A549 (cell line): ENCODE measurements around the gene PLXNC1. TPM values are rescaled to one million over a fixed set of nuclear protein-coding genes. Genes with fewer than 3 reads are reported as not detected.

Source experiments
- ATAC-seq, 2 experiments: fragments of 200-7000 bp in 1 of 2; fragments of >200 bp in 1 of 2; cut with Nextera tagmentation in 1 of 2; cut with Tn5 transposase in 1 of 2; 3 replicates each; pipeline versions ENCODE4 v1.8.0 to v1.9.1; 2018 to 2020; ENCODE audit warnings: mild to moderate bottlenecking in 1 of 2, moderate library complexity in 1 of 2
- CTCF ChIA-PET: fragments of 300-600 bp; sonication (Branson Sonifier 250); formaldehyde crosslinking; extraction: SDS; loops from one replicate; lab custom pipeline; 2021; ENCODE audit warnings: antibody characterized with exemption, inconsistent platforms; lab: Yijun Ruan, JAX
- POLR2A ChIA-PET: fragments of 350-600 bp; formaldehyde crosslinking; extraction: SDS; loops from one replicate; lab custom pipeline; 2021; ENCODE audit warnings: antibody characterized with exemption, inconsistent platforms; lab: Yijun Ruan, JAX
- DNase-seq, 2 experiments: peaks; one replicate each; pipeline versions ENCODE4 v3.0.0 to v3.0.0-alpha.2; 2011 to 2016; ENCODE audit warnings: low read depth in 1 of 2, low spot score in 1 of 2
- FAIRE-seq: peaks from 2 replicates; lab custom pipeline; 2011; peaks lifted over from hg19 to GRCh38; lab: Jason Lieb, UNC
- H3K27ac ChIP-seq, 2 experiments: fragments of >200 bp; sonication (Bioruptor Twin); formaldehyde crosslinking; 3 replicates each; pipeline ENCODE4 v1.5.1; 2016 to 2017
- H3K4me1 ChIP-seq: fragments of >200 bp; sonication (Bioruptor Twin); formaldehyde crosslinking; 3 replicates; pipeline ENCODE4 v1.6.1; 2016
- H3K4me2 ChIP-seq: fragments of >200 bp; sonication (Bioruptor Twin); formaldehyde crosslinking; 3 replicates; pipeline ENCODE4 v1.6.1; 2016
- H3K4me3 ChIP-seq: fragments of >200 bp; sonication (Bioruptor Twin); formaldehyde crosslinking; 3 replicates; pipeline ENCODE4 v1.5.1; 2016
- H3K9me3 ChIP-seq: fragments of >200 bp; sonication (Bioruptor Twin); formaldehyde crosslinking; 3 replicates; pipeline ENCODE4 v1.6.1; 2016
- ATOH8 ChIP-seq: fragments of 250-450 bp; sonication (Bioruptor Pico); IDR thresholded peaks from 2 replicates; pipeline ENCODE4 v1.5.0; 2020; ENCODE audit warnings: low read depth, mild to moderate bottlenecking, moderate library complexity
- BCL3 ChIP-seq: fragments of >200 bp; sonication (Bioruptor Twin); formaldehyde crosslinking; IDR thresholded peaks from 3 replicates; pipeline ENCODE4 v1.6.1; 2016
- CBX2 ChIP-seq: fragments of 200-600 bp; sonication (generic); IDR thresholded peaks from 2 replicates; pipeline ENCODE4 v1.6.1; 2016; ENCODE audit warnings: low read depth, mild to moderate bottlenecking, borderline replicate concordance
- CEBPB ChIP-seq, 2 experiments: fragments of >200 bp in 1 of 2; sonication (Bioruptor Twin) in 1 of 2; formaldehyde crosslinking in 1 of 2; IDR thresholded peaks; 2 replicates each; pipeline ENCODE4 v1.6.1; 2012 to 2016
- CHD4 ChIP-seq: fragments of 200-600 bp; sonication (generic); IDR thresholded peaks from 2 replicates; pipeline ENCODE4 v1.6.1; 2016; ENCODE audit warnings: antibody characterized with exemption, mild to moderate bottlenecking, borderline replicate concordance
- EHF ChIP-seq: fragments of 250-450 bp; sonication (Bioruptor Pico); IDR thresholded peaks from 2 replicates; pipeline ENCODE4 v1.5.0; 2020; ENCODE audit warnings: mild to moderate bottlenecking
- FOSB ChIP-seq: fragments of 250-450 bp; sonication (Bioruptor Pico); IDR thresholded peaks from 2 replicates; pipeline ENCODE4 v1.5.0; 2020; ENCODE audit warnings: mild to moderate bottlenecking, moderate library complexity
- HOXB13 ChIP-seq: fragments of 250-450 bp; sonication (Bioruptor Pico); IDR thresholded peaks from 2 replicates; pipeline ENCODE4 v1.5.0; 2020; ENCODE audit warnings: low read depth, mild to moderate bottlenecking, moderate library complexity
- HOXB5 ChIP-seq: fragments of 250-450 bp; sonication (Bioruptor Pico); IDR thresholded peaks from 2 replicates; pipeline ENCODE4 v1.5.0; 2020; ENCODE audit warnings: mild to moderate bottlenecking, moderate library complexity
- JUN ChIP-seq, 2 experiments: fragments of >200 bp; sonication (Bioruptor Twin); formaldehyde crosslinking; IDR thresholded peaks; 2 replicates in 1 of 2; 3 replicates in 1 of 2; pipeline ENCODE4 v1.6.1; 2016 to 2017
- KDM5A ChIP-seq: fragments of 200-600 bp; sonication (generic); IDR thresholded peaks from 2 replicates; pipeline ENCODE4 v1.6.1; 2016; ENCODE audit warnings: antibody characterized with exemption, mild to moderate bottlenecking
- NR3C1 ChIP-seq: fragments of >200 bp; sonication (Bioruptor Twin); formaldehyde crosslinking; IDR thresholded peaks from 3 replicates; pipeline ENCODE4 v1.6.1; 2017
- PHF8 ChIP-seq: fragments of 200-600 bp; sonication (generic); IDR thresholded peaks from 2 replicates; pipeline ENCODE4 v1.6.1; 2016; ENCODE audit warnings: low read depth, mild to moderate bottlenecking, antibody characterized with exemption, moderate library complexity, borderline replicate concordance
- POLR2A ChIP-seq: IDR thresholded peaks from 2 replicates; pipeline ENCODE4 v1.6.1; 2012; ENCODE audit warnings: mild to moderate bottlenecking, low read length
- POLR2AphosphoS2 ChIP-seq: conservative IDR thresholded peaks from 2 replicates; pipeline ENCODE4 v1.6.1; 2012; ENCODE audit warnings: low read length, improper control_type of control experiment, inconsistent platforms
- RCOR1 ChIP-seq: fragments of 150-350 bp; IDR thresholded peaks from 2 replicates; pipeline ENCODE4 v1.6.1; 2014; ENCODE audit warnings: antibody characterized with exemption, low read length, low read depth
- REST ChIP-seq: fragments of 200-600 bp; sonication (generic); IDR thresholded peaks from 2 replicates; pipeline ENCODE4 v1.6.1; 2016; ENCODE audit warnings: antibody characterized with exemption, mild to moderate bottlenecking, moderate library complexity
- RFX5 ChIP-seq: fragments of 450-650 bp; IDR thresholded peaks from 2 replicates; pipeline ENCODE4 v1.7.1; 2014; ENCODE audit warnings: antibody characterized with exemption, mild to moderate bottlenecking, moderate library complexity
- RNF2 ChIP-seq: fragments of 200-600 bp; sonication (generic); IDR thresholded peaks from 2 replicates; pipeline ENCODE4 v1.6.1; 2016; ENCODE audit warnings: low read depth, mild to moderate bottlenecking, antibody characterized with exemption, moderate library complexity, borderline replicate concordance
- SMC3 ChIP-seq: fragments of >200 bp; sonication (Bioruptor Twin); formaldehyde crosslinking; IDR thresholded peaks from 3 replicates; pipeline ENCODE4 v1.6.1; 2018; ENCODE audit warnings: inconsistent platforms
- TP53 ChIP-seq: fragments of 250-450 bp; sonication (Bioruptor Pico); IDR thresholded peaks from 2 replicates; pipeline ENCODE4 v1.5.0; 2021; ENCODE audit warnings: mild to moderate bottlenecking, moderate library complexity
- USF2 ChIP-seq: fragments of 450-650 bp; IDR thresholded peaks from 2 replicates; pipeline ENCODE4 v1.6.1; 2014; ENCODE audit warnings: antibody characterized with exemption
- ZC3H11A ChIP-seq: fragments of 450-650 bp; IDR thresholded peaks from 2 replicates; pipeline ENCODE4 v1.6.1; 2014; ENCODE audit warnings: antibody characterized with exemption, mild to moderate bottlenecking
- ZFP36 ChIP-seq: fragments of 450-650 bp; IDR thresholded peaks from 2 replicates; pipeline ENCODE4 v1.6.1; 2014; ENCODE audit warnings: borderline replicate concordance; ENCODE audit not compliant: partially characterized antibody
- ZNF302 ChIP-seq: fragments of 250-450 bp; sonication (Bioruptor Pico); IDR thresholded peaks from 2 replicates; pipeline ENCODE4 v1.9.0; 2021; ENCODE audit warnings: inconsistent platforms, mild to moderate bottlenecking, moderate library complexity
- WGBS: methylation state at CpG from one replicate; pipeline ENCODE4 v1.1.6; 2017; ENCODE audit errors: missing lambda C conversion rate; 5-methylcytosine and 5-hydroxymethylcytosine counted together
- polyA plus RNA-seq, 4 experiments: library from polyadenylated mRNA; depleted of rRNA in 3 of 4; stranded (reverse); fragments of >200 nt; fragmentation: RNase III in 1 of 4; extraction: RNeasy Plus Mini Kit Qiagen cat#74134 plus additional on column Dnase treatment in 1 of 4; gene quantifications; 2 replicates in 3 of 4; 3 replicates in 1 of 4; pipeline ENCODE4 v1.2.3, GENCODE V29; 2011 to 2017

The PLXNC1 gene
- polyA plus RNA-seq, 2 of the 4 experiments (the other 2 are of a cell fraction) = 0.12 to 0.50 TPM

GRCh38 chr12:94162108-94162507 is 13.7 kb downstream of the PLXNC1 start:
- Histone ChIP-seq H3K4me2 (no peak overlapping the region), H3K4me1 (no peaks in the 10 kb centered on the region), H3K9me3 (no peaks in the 10 kb centered on the region), H3K27ac (no peak overlapping the region), H3K4me3 (no peak overlapping the region)
- POLR2A ChIA-PET = no interaction called here
- FAIRE-seq (no peak), DNase-seq (no peak), ATAC-seq (no peak)
- TF ChIP-seq RFX5 (no peak), USF2 (no peak), BCL3 (no peak), ZNF302 (CRISPR knock-in tag) (no peak), CHD4 (no peak), ZFP36 (no peak), TP53 (CRISPR knock-in tag) (no peak)
- CTCF ChIA-PET = no interaction called here
- 21% methylated on average over 3 of the region's 3 CpGs for WGBS

GRCh38 chr12:94163850-94164249 is 15.5 kb downstream of the PLXNC1 start:
- Histone ChIP-seq H3K27ac (no peak overlapping the region), H3K4me3 (no peak overlapping the region), H3K4me2 (no peak overlapping the region), H3K4me1 (no peaks in the 10 kb centered on the region), H3K9me3 (no peaks in the 10 kb centered on the region)
- 68% methylated on average over 2 of the region's 2 CpGs for WGBS
- DNase-seq (no peak), FAIRE-seq (no peak), ATAC-seq (no peak)
- ChIA-PET POLR2A (no interaction called here), CTCF (interaction anchor here (1.3 kb wide), 1 partner anchor 15 kb away, joined by 3 read pairs; no protein-coding TSS in a partner anchor)
- TF ChIP-seq KDM5A (no peak), POLR2A (no peak), HOXB5 (CRISPR knock-in tag) (no peak), JUN (IDR thresholded peaks at IDR 0.05) (no peak), FOSB (CRISPR knock-in tag) (no peak), RFX5 (no peak), CHD4 (no peak), POLR2AphosphoS2 (no peak), CBX2 (no peak), ZC3H11A (no peak), HOXB13 (CRISPR knock-in tag) (no peak), NR3C1 (no peak), USF2 (no peak), ATOH8 (CRISPR knock-in tag) (no peak), SMC3 (no peak)

- ATAC-seq = no peak
- ChIA-PET POLR2A (no interaction called here), CTCF (interaction anchor here (1.3 kb wide), 1 partner anchor 13 kb away, joined by 3 read pairs; no protein-coding TSS in a partner anchor)
- Histone ChIP-seq H3K27ac (no peak overlapping the region), H3K4me2 (no peak overlapping the region), H3K4me1 (no peaks in the 10 kb centered on the region), H3K9me3 (no peaks in the 10 kb centered on the region), H3K4me3 (no peak overlapping the region)
- no peak for FAIRE-seq
- no peak for TF ChIP-seq RNF2
- no peak for TF ChIP-seq HOXB5 (CRISPR knock-in tag)
- TF ChIP-seq POLR2A = no peak
- no peak for TF ChIP-seq SMC3
- TF ChIP-seq CEBPB (IDR thresholded peaks at IDR 0.05) = no peak
- TF ChIP-seq NR3C1 = no peak
- no peak for TF ChIP-seq RFX5
- no peak for TF ChIP-seq RCOR1
- TF ChIP-seq ZC3H11A = no peak
- TF ChIP-seq EHF (CRISPR knock-in tag) = no peak
- TF ChIP-seq HOXB13 (CRISPR knock-in tag) = no peak
- no peak for TF ChIP-seq TP53 (CRISPR knock-in tag)
- TF ChIP-seq REST = no peak
- no peak for TF ChIP-seq USF2
- no peak for TF ChIP-seq POLR2AphosphoS2
- no peak for TF ChIP-seq CHD4
- no peak for TF ChIP-seq PHF8
- DNase-seq = no peak
- WGBS = 57% methylated on average over 4 of the region's 4 CpGs
Measured at GRCh38 chr12:94165138-94165537, 16.8 kb downstream of the PLXNC1 start.
